ENCODE data around the gene ZYG11A.

- TF ChIP-seq YY1 (IDR thresholded peaks at IDR 0.05; ENCODE audit: insufficient read depth, insufficient replicate concordance, low read depth, low read length) (no peak), CENPBD1 (CRISPR knock-in tag; IDR thresholded peaks at IDR 0.05; ENCODE audit: borderline replicate concordance, low read depth) (no peak), POLR2A (IDR thresholded peaks at IDR 0.05; ENCODE audit: insufficient read depth in 1 of 2, low read depth in 2 of 2, low read length in 2 of 2) (no peak), ZNF292 (CRISPR knock-in tag; IDR thresholded peaks at IDR 0.05; ENCODE audit: borderline replicate concordance, low read depth) (no peak), IKZF4 (CRISPR knock-in tag; IDR thresholded peaks at IDR 0.05; ENCODE audit: borderline replicate concordance, low read depth, not compliant biosample characterization) (no peak), SNAI1 (CRISPR knock-in tag; IDR thresholded peaks at IDR 0.05; ENCODE audit: borderline replicate concordance) (no peak)
- TF ChIP-seq, protein P1, sequence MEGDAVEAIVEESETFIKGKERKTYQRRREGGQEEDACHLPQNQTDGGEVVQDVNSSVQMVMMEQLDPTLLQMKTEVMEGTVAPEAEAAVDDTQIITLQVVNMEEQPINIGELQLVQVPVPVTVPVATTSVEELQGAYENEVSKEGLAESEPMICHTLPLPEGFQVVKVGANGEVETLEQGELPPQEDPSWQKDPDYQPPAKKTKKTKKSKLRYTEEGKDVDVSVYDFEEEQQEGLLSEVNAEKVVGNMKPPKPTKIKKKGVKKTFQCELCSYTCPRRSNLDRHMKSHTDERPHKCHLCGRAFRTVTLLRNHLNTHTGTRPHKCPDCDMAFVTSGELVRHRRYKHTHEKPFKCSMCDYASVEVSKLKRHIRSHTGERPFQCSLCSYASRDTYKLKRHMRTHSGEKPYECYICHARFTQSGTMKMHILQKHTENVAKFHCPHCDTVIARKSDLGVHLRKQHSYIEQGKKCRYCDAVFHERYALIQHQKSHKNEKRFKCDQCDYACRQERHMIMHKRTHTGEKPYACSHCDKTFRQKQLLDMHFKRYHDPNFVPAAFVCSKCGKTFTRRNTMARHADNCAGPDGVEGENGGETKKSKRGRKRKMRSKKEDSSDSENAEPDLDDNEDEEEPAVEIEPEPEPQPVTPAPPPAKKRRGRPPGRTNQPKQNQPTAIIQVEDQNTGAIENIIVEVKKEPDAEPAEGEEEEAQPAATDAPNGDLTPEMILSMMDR (CRISPR knock-in tag; IDR thresholded peaks at IDR 0.05): no peak
Measured at GRCh38 chr1:52944566-52944965, 102.0 kb downstream of the ZYG11A start.

All from HepG2 (cell line).